Suppressor macrophage treated with lipopolysaccharide for 1 hour (primary cell): Measurements from ENCODE around the gene BGN.

Experiments
- DNase-seq, 3 donors: peaks; one replicate each; pipeline ENCODE4 v3.0.0-alpha.2; 2020 to 2022

The BGN gene

GRCh38 chrX:153537526-153538295 is 42.9 kb downstream of the BGN start:
- no peak for DNase-seq

- DNase-seq, result no peak
Observed at GRCh38 chrX:153538424-153538823, 43.6 kb downstream of the BGN start.

GRCh38 chrX:153539171-153539978 is 44.6 kb downstream of the BGN start:
- DNase-seq, result peak; percentile 73 to 82 (median 77)

GRCh38 chrX:153539979-153540358 is 45.2 kb downstream of the BGN start:
- no peak for DNase-seq

DNA sequence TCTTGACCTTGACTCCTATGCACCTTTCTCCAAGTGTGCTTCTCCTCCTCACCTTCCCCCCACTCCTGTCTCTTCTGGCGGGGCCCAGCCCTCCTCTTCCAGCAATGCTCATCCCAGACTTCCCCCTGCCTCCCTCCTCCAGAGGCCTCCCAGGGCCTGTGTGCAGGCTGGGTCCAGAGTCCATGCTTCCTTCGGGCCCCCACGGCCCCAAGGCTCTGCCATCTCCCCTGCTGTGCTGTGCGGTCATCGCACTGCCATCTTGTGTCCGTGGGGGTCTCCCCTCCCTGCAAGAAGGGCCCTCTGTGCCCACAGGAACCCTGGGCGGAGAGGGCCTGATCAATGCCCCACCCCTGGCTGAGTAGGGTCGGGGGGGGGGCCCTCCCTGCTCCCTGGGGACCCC is 49.9 kb downstream of the BGN start:
- DNase-seq, result no peak

DNA sequence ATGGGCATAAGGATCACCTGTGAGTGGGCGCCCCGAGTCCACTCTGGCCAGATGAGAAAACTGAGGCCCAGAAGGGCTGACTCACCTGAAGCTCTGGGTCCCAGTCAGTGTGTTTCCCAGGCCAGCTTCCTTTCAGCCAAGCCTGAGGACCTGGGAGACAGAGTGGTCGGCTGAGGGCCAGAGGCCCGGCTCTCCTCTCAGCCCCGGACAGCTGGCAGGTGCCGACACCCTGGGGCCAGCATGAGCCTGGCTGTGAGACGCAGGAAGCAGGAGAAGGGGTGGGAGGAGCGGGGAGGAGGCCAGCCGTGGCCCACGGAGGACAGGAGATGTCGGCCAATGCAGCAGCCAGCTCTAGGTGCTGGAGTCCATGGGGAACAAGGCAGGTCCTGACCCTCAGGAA is 51.6 kb downstream of the BGN start:
- no peak for DNase-seq

DNA sequence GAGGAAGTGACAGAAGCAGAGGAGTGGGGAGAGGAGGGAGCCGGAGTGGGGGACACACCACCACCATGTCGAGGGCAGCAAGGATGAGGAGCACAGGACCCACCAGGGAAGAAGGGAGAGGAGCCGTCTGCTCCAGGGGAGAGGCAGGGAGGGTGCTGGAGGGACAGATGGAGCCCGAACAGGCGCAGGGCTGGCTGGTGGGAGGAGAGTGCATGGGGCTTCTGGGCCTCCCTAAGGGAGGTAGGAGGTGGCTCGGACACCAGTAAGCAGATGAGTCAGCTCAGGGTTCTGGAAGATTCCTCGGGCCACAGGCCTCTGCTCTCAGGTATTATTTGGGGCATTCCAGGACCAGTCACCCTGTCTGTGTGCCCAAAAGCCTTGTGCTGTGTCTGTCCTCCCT is 52.4 kb downstream of the BGN start:
- no peak for DNase-seq

- no peak for DNase-seq
Observed at GRCh38 chrX:153549231-153549630, 54.5 kb downstream of the BGN start.

GRCh38 chrX:153549807-153550206 is 55.0 kb downstream of the BGN start:
- no peak for DNase-seq

DNA sequence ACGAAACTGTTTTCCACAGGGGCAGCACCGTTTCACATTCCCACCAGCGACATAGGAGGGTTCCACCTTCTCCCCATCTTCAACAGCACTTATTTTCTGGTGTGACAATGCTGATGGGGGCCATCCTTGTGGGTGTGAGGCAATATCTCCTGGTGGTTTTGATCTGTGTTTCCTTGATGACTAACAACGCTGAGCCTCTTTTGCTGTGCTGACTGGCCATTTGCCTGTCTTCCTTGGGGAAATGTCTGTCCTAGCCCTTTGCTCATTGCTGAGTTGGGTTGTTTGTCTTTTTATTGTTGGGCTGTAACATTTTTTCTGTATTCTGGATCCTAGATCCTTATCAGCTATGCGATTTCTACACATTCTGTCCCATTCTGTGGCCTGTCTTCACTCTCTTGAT is 56.4 kb downstream of the BGN start:
- DNase-seq, result peak in 2 of 3 donors; percentile 31 to 37

DNA sequence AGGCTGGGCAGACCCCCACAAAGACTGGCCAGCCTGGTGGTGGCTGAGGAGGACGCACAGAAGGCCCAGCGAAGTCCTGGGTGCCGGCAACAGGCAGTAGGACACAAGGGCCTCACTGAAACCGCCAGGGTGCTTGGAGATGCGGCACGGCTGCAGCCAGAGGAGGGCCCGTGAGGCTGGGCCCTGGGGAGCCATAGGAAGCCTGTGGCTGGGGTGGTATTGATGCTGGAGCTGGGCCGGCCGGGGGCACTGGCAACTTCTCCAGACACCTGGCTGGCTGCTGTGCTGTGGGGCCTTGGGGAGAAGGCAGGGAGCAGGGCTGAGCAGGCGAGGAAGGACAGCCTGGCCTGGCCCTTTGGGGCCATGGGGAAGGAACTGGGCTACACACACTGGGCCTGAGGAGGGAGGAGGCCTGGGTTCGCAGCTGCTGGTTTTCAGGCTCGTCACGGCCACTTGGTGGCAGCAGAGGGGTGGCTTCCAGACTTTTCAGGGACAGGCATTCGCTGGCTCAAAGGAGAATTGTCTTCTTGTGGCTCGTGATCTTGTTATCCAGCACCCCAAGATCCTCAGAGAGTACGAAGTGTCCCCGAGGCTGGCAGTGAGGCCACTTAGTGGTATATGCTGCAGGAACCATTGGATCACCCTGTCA is 59.9 kb downstream of the BGN start:
- peak; percentile 56 to 78 (median 75) for DNase-seq

- DNase-seq, result no peak
Observed at GRCh38 chrX:153556767-153557166, 62.0 kb downstream of the BGN start.

GRCh38 chrX:153557618-153558355 is 63.0 kb downstream of the BGN start:
- peak in 1 of 3 donors; percentile 24 for DNase-seq
